ENCODE results near the gene PDE10A. TPM values are rescaled to one million over a fixed set of nuclear protein-coding genes. Genes with fewer than 3 reads are reported as not detected.
A peak's percentile ranks its signal among the peaks of the same experiment; 100 is the strongest.

Gene PDE10A
- total RNA-seq, 1 experiment from 2014 or later: 3.1 TPM

DNA sequence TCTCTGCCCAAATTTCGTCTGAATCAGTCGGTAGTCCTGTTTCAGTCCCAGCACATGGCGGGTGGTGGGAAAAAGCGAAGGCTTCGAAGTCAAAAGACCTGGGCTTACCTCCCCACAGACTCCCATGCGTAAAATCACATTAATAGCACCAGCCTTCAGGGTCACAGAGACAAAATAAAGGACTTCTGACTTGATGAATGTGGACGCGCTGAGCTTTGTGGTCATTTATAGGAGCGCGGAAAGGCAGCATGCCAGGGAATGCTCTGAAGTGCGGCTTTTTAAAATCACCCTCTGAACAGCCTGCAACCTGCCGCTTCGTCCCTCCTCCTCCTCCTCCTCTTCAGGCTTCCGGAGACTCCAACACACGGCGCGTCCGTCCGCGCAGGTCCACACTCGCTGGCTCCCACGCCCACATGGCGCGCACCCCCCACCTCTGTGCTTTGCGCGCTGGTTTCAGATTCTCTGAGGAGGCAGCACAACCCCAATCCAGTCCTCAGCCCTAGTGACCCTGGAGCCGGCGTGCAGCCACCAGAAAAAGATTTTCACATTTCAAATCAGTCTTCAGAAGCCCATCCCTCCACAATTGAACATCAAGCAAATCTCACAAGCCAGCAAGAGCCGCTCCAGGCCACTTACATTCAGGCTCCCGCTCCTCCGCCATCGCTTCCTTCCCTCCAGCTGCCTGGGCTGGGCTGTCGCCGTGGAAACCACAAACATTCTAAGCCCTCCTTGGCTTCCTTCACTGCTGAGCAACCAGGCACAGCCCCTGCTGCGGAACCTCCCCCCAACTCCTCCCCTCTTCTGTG is 353.9 kb downstream of the PDE10A start, which contains the start of gene C6orf118:
Gene C6orf118, minus strand, starts transcription at position 680 of the 806 bp plus-strand sequence. Its CDS starts 19 bp downstream, at position 661.
- TF ChIP-seq, protein P1, sequence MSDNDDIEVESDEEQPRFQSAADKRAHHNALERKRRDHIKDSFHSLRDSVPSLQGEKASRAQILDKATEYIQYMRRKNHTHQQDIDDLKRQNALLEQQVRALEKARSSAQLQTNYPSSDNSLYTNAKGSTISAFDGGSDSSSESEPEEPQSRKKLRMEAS (CRISPR knock-in tag; IDR thresholded peaks at IDR 0.05): peak; percentile 77; the same call in 1 of the 2 replicates
- TF ChIP-seq ETV6 (CRISPR knock-in tag; IDR thresholded peaks at IDR 0.05): 0 out of 2 replicates have a peak, but pooled peaks have one; percentile 25
- TF ChIP-seq, protein P2, sequence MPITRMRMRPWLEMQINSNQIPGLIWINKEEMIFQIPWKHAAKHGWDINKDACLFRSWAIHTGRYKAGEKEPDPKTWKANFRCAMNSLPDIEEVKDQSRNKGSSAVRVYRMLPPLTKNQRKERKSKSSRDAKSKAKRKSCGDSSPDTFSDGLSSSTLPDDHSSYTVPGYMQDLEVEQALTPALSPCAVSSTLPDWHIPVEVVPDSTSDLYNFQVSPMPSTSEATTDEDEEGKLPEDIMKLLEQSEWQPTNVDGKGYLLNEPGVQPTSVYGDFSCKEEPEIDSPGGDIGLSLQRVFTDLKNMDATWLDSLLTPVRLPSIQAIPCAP (CRISPR knock-in tag; IDR thresholded peaks at IDR 0.05): 0 out of 2 replicates have a peak, but pooled peaks have one; percentile 47
- TF ChIP-seq, protein P3, sequence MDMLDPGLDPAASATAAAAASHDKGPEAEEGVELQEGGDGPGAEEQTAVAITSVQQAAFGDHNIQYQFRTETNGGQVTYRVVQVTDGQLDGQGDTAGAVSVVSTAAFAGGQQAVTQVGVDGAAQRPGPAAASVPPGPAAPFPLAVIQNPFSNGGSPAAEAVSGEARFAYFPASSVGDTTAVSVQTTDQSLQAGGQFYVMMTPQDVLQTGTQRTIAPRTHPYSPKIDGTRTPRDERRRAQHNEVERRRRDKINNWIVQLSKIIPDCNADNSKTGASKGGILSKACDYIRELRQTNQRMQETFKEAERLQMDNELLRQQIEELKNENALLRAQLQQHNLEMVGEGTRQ (CRISPR knock-in tag; IDR thresholded peaks at IDR 0.05): no peak
- TF ChIP-seq, protein P4, sequence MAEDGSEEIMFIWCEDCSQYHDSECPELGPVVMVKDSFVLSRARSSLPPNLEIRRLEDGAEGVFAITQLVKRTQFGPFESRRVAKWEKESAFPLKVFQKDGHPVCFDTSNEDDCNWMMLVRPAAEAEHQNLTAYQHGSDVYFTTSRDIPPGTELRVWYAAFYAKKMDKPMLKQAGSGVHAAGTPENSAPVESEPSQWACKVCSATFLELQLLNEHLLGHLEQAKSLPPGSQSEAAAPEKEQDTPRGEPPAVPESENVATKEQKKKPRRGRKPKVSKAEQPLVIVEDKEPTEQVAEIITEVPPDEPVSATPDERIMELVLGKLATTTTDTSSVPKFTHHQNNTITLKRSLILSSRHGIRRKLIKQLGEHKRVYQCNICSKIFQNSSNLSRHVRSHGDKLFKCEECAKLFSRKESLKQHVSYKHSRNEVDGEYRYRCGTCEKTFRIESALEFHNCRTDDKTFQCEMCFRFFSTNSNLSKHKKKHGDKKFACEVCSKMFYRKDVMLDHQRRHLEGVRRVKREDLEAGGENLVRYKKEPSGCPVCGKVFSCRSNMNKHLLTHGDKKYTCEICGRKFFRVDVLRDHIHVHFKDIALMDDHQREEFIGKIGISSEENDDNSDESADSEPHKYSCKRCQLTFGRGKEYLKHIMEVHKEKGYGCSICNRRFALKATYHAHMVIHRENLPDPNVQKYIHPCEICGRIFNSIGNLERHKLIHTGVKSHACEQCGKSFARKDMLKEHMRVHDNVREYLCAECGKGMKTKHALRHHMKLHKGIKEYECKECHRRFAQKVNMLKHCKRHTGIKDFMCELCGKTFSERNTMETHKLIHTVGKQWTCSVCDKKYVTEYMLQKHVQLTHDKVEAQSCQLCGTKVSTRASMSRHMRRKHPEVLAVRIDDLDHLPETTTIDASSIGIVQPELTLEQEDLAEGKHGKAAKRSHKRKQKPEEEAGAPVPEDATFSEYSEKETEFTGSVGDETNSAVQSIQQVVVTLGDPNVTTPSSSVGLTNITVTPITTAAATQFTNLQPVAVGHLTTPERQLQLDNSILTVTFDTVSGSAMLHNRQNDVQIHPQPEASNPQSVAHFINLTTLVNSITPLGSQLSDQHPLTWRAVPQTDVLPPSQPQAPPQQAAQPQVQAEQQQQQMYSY (CRISPR knock-in tag; IDR thresholded peaks at IDR 0.05): peak; percentile 92
- TF ChIP-seq MYBL2 (CRISPR knock-in tag; IDR thresholded peaks at IDR 0.05): 0 out of 2 replicates have a peak, but pooled peaks have one; percentile 32
- TF ChIP-seq, protein P5, sequence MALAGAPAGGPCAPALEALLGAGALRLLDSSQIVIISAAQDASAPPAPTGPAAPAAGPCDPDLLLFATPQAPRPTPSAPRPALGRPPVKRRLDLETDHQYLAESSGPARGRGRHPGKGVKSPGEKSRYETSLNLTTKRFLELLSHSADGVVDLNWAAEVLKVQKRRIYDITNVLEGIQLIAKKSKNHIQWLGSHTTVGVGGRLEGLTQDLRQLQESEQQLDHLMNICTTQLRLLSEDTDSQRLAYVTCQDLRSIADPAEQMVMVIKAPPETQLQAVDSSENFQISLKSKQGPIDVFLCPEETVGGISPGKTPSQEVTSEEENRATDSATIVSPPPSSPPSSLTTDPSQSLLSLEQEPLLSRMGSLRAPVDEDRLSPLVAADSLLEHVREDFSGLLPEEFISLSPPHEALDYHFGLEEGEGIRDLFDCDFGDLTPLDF (CRISPR knock-in tag; IDR thresholded peaks at IDR 0.05): no peak
- TF ChIP-seq FOXP1 (CRISPR knock-in tag; IDR thresholded peaks at IDR 0.05; ENCODE audit: borderline replicate concordance): 0 out of 2 replicates have a peak, but pooled peaks have one; percentile 36
- TF ChIP-seq, protein P6, sequence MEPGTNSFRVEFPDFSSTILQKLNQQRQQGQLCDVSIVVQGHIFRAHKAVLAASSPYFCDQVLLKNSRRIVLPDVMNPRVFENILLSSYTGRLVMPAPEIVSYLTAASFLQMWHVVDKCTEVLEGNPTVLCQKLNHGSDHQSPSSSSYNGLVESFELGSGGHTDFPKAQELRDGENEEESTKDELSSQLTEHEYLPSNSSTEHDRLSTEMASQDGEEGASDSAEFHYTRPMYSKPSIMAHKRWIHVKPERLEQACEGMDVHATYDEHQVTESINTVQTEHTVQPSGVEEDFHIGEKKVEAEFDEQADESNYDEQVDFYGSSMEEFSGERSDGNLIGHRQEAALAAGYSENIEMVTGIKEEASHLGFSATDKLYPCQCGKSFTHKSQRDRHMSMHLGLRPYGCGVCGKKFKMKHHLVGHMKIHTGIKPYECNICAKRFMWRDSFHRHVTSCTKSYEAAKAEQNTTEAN (CRISPR knock-in tag; IDR thresholded peaks at IDR 0.05): 0 out of 2 replicates have a peak, but pooled peaks have one; percentile 68
- TF ChIP-seq, protein P7, sequence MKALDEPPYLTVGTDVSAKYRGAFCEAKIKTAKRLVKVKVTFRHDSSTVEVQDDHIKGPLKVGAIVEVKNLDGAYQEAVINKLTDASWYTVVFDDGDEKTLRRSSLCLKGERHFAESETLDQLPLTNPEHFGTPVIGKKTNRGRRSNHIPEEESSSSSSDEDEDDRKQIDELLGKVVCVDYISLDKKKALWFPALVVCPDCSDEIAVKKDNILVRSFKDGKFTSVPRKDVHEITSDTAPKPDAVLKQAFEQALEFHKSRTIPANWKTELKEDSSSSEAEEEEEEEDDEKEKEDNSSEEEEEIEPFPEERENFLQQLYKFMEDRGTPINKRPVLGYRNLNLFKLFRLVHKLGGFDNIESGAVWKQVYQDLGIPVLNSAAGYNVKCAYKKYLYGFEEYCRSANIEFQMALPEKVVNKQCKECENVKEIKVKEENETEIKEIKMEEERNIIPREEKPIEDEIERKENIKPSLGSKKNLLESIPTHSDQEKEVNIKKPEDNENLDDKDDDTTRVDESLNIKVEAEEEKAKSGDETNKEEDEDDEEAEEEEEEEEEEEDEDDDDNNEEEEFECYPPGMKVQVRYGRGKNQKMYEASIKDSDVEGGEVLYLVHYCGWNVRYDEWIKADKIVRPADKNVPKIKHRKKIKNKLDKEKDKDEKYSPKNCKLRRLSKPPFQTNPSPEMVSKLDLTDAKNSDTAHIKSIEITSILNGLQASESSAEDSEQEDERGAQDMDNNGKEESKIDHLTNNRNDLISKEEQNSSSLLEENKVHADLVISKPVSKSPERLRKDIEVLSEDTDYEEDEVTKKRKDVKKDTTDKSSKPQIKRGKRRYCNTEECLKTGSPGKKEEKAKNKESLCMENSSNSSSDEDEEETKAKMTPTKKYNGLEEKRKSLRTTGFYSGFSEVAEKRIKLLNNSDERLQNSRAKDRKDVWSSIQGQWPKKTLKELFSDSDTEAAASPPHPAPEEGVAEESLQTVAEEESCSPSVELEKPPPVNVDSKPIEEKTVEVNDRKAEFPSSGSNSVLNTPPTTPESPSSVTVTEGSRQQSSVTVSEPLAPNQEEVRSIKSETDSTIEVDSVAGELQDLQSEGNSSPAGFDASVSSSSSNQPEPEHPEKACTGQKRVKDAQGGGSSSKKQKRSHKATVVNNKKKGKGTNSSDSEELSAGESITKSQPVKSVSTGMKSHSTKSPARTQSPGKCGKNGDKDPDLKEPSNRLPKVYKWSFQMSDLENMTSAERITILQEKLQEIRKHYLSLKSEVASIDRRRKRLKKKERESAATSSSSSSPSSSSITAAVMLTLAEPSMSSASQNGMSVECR (CRISPR knock-in tag; IDR thresholded peaks at IDR 0.05; ENCODE audit: borderline replicate concordance): no peak
- TF ChIP-seq, protein P8, sequence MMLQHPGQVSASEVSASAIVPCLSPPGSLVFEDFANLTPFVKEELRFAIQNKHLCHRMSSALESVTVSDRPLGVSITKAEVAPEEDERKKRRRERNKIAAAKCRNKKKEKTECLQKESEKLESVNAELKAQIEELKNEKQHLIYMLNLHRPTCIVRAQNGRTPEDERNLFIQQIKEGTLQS (CRISPR knock-in tag; conservative IDR thresholded peaks at IDR 0.05): no peak
- peaks cover 6% of the 10 kb centered on the region for H3K4me1 Mint-ChIP-seq
- H3K27me3 Mint-ChIP-seq (ENCODE audit: low read depth): peaks cover 24% of the 10 kb centered on the region
- H3K9me3 Mint-ChIP-seq: no peaks in the 10 kb centered on the region
- no peak within 1 kb of the TSS for H3K27ac Mint-ChIP-seq
- ChIA-PET CTCF (no interaction called here), POLR2A (no interaction called here)
- peak within 1 kb of the TSS; percentile 79 for H3K4me3 Mint-ChIP-seq
- DNase-seq (ENCODE audit: low spot score) (peak; percentile 84), ATAC-seq (peak; percentile 99)
- H3K36me3 Mint-ChIP-seq: no peaks in the 10 kb centered on the region

Measured in WTC11 (cell line).